GM19023 (cell line): ENCODE measurements around the gene CD2.

Experiments
- ATAC-seq: cut with Tn5 transposase; IDR thresholded peaks from one replicate; pipeline ENCODE4 v1.9.1; 2021; ENCODE audit warnings: mild to moderate bottlenecking, moderate library complexity; ENCODE audit not compliant: unreplicated experiment

CD2 gene

GRCh38 chr1:116754198-116754977 is at the start of gene CD2:
TSS of gene CD2 (plus strand) at chr1:116754430. CDS start at chr1:116754493, 63 bp downstream.
- no peak for ATAC-seq

GRCh38 chr1:116706123-116706522 is 48.1 kb upstream of the CD2 start:
- no peak for ATAC-seq

GRCh38 chr1:116706841-116707240 is 47.4 kb upstream of the CD2 start:
- no peak for ATAC-seq

GRCh38 chr1:116708255-116708900 is 45.9 kb upstream of the CD2 start:
- no peak for ATAC-seq

- ATAC-seq, result no peak
Measured at GRCh38 chr1:116709666-116710167, 44.5 kb upstream of the CD2 start.

- no peak for ATAC-seq
Measured at GRCh38 chr1:116710420-116711262, 43.6 kb upstream of the CD2 start.

GRCh38 chr1:116711263-116711840 is 42.9 kb upstream of the CD2 start:
- no peak for ATAC-seq

- ATAC-seq, result no peak
Measured at GRCh38 chr1:116712510-116712909, 41.7 kb upstream of the CD2 start.

GRCh38 chr1:116713474-116713873 is 40.8 kb upstream of the CD2 start:
- no peak for ATAC-seq

- no peak for ATAC-seq
Measured at GRCh38 chr1:116716391-116716790, 37.8 kb upstream of the CD2 start.

GRCh38 chr1:116717318-116717717 is 36.9 kb upstream of the CD2 start:
- ATAC-seq, result no peak

- no peak for ATAC-seq
Measured at GRCh38 chr1:116720364-116721038, 33.7 kb upstream of the CD2 start.

- no peak for ATAC-seq
Measured at GRCh38 chr1:116721039-116721405, 33.2 kb upstream of the CD2 start.

GRCh38 chr1:116721451-116722007 is 32.7 kb upstream of the CD2 start:
- ATAC-seq, result no peak

- no peak for ATAC-seq
Measured at GRCh38 chr1:116722016-116722838, 32.0 kb upstream of the CD2 start.

GRCh38 chr1:116724765-116725375 is 29.4 kb upstream of the CD2 start:
- ATAC-seq, result no peak

GRCh38 chr1:116725798-116726197 is 28.4 kb upstream of the CD2 start:
- ATAC-seq, result no peak

GRCh38 chr1:116726872-116727820 is 27.1 kb upstream of the CD2 start:
- ATAC-seq, result no peak
